KMS-11 (cell line): ENCODE measurements around the gene PALM.
"Not testable (repeated sequence)": the region's sequence is repeated elsewhere in the genome, so short reads cannot be mapped to it uniquely, and the experiment has no call there.

Experiments
- H2AFZ ChIP-seq: fragments of 200-600 bp; sonication (generic); 2 replicates; pipeline ENCODE4 v1.6.1; 2016; ENCODE audit warnings: antibody characterized with exemption, mixed run types, low read depth
- H3K27ac ChIP-seq: fragments of 200-600 bp; sonication (generic); 2 replicates; pipeline ENCODE4 v1.6.1; 2016; ENCODE audit warnings: mild to moderate bottlenecking, mixed run types
- H3K27me3 ChIP-seq: fragments of 200-600 bp; sonication (generic); 2 replicates; pipeline ENCODE4 v1.6.1; 2017; ENCODE audit warnings: mild to moderate bottlenecking, low read depth, mixed run types, moderate library complexity; ENCODE audit not compliant: insufficient read depth
- H3K36me3 ChIP-seq: fragments of 200-600 bp; sonication (generic); 2 replicates; pipeline ENCODE4 v1.6.1; 2017; ENCODE audit warnings: mild to moderate bottlenecking, mixed run types; ENCODE audit not compliant: insufficient read depth
- H3K4me1 ChIP-seq: fragments of 200-600 bp; sonication (generic); 2 replicates; pipeline ENCODE4 v1.6.1; 2016; ENCODE audit warnings: mild to moderate bottlenecking, low read depth, mixed run types; ENCODE audit not compliant: poor library complexity, severe bottlenecking
- H3K4me2 ChIP-seq: fragments of 200-600 bp; sonication (generic); 2 replicates; pipeline ENCODE4 v1.7.0; 2016; ENCODE audit warnings: mild to moderate bottlenecking, mixed run types
- H3K4me3 ChIP-seq: fragments of 200-600 bp; sonication (generic); IDR thresholded peaks from 2 replicates; pipeline ENCODE4 v1.6.1; 2017; ENCODE audit warnings: low read depth, low read length, mixed read lengths; ENCODE audit not compliant: insufficient read depth
- H3K79me2 ChIP-seq: fragments of 200-600 bp; sonication (generic); 2 replicates; pipeline ENCODE4 v1.6.1; 2016; ENCODE audit warnings: low read depth, mixed run types; ENCODE audit not compliant: insufficient read depth
- H3K9ac ChIP-seq: fragments of 200-600 bp; sonication (generic); 2 replicates; pipeline ENCODE4 v1.6.1; 2016; ENCODE audit warnings: mild to moderate bottlenecking, mixed run types
- H4K20me1 ChIP-seq: fragments of 200-600 bp; sonication (generic); 2 replicates; pipeline ENCODE4 v1.6.1; 2016; ENCODE audit warnings: mild to moderate bottlenecking, mixed run types; ENCODE audit not compliant: insufficient read depth
- TF ChIP-seq, protein P1 (sequence below): fragments of 200-600 bp; sonication (generic); conservative IDR thresholded peaks from 2 replicates; pipeline ENCODE4 v1.6.1; 2017; ENCODE audit warnings: low read depth, mild to moderate bottlenecking, antibody characterized with exemption, low read length, moderate library complexity, mixed read lengths

The PALM gene

GRCh38 chr19:690203-690602 is 18.5 kb upstream of the PALM start:
- Histone ChIP-seq H3K4me2 (no peak overlapping the region), H2AFZ (no peak overlapping the region), H3K36me3 (no peaks in the 10 kb centered on the region), H3K4me3 (no peak overlapping the region), H3K27ac (no peak overlapping the region), H3K79me2 (no peaks in the 10 kb centered on the region), H3K9ac (no peak overlapping the region), H3K4me1 (no peaks in the 10 kb centered on the region), H3K27me3 (peaks cover 83% of the 10 kb centered on the region), H4K20me1 (no peaks in the 10 kb centered on the region)
- TF ChIP-seq, protein P1, sequence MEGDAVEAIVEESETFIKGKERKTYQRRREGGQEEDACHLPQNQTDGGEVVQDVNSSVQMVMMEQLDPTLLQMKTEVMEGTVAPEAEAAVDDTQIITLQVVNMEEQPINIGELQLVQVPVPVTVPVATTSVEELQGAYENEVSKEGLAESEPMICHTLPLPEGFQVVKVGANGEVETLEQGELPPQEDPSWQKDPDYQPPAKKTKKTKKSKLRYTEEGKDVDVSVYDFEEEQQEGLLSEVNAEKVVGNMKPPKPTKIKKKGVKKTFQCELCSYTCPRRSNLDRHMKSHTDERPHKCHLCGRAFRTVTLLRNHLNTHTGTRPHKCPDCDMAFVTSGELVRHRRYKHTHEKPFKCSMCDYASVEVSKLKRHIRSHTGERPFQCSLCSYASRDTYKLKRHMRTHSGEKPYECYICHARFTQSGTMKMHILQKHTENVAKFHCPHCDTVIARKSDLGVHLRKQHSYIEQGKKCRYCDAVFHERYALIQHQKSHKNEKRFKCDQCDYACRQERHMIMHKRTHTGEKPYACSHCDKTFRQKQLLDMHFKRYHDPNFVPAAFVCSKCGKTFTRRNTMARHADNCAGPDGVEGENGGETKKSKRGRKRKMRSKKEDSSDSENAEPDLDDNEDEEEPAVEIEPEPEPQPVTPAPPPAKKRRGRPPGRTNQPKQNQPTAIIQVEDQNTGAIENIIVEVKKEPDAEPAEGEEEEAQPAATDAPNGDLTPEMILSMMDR = no peak

GRCh38 chr19:694481-695351 is 14.0 kb upstream of the PALM start:
- H3K36me3 ChIP-seq = no peaks in the 10 kb centered on the region
- H2AFZ ChIP-seq = no peak overlapping the region
- no peak overlapping the region for H3K9ac ChIP-seq
- H3K4me1 ChIP-seq = no peaks in the 10 kb centered on the region
- no peak overlapping the region for H3K27ac ChIP-seq
- peaks cover 85% of the 10 kb centered on the region for H3K27me3 ChIP-seq
- H4K20me1 ChIP-seq = no peaks in the 10 kb centered on the region
- H3K4me3 ChIP-seq = no peak overlapping the region
- no peak overlapping the region for H3K4me2 ChIP-seq
- no peaks in the 10 kb centered on the region for H3K79me2 ChIP-seq
- TF ChIP-seq, protein P1 = no peak

DNA sequence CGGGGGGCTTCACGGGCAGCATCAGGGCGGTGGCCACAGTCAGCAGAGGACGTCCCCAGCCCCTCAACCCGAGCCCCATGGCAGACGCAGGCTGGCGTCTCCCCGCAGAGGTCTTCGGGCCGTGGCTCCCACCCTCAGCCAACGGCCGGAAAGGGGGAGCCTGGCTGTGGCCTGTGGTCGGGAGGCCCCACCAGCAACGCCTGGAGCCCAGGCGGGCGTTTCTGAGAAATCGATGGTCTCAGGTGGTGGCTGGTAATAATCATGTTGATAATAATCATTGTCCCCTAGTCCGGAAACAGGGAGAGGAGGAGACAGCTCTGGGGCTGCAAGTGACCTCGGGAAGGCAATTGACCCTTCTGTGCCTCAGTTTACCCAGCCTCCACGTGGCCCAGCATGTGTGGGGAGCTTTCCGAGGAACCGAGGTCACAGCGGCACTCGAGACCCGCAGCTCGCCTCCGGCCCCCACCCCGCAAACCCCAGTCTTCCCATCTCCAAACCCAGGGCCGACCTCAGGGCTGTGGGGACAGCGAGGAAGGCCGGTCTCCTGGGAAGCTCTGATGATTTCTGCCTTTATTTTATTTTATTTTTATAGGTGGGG is 13.3 kb upstream of the PALM start, which contains the start of gene PRSS57:
Gene PRSS57, minus strand, starts transcription at position 101 of the 598 bp plus-strand sequence. Its CDS starts 22 bp downstream, at position 79.
- H3K27ac ChIP-seq = no peak within 1 kb of the TSS
- no peaks in the 10 kb centered on the region for H3K4me1 ChIP-seq
- no peak within 1 kb of the TSS for H3K9ac ChIP-seq
- no peaks in the 10 kb centered on the region for H3K36me3 ChIP-seq
- H3K79me2 ChIP-seq = no peaks in the 10 kb centered on the region
- TF ChIP-seq, protein P1 = no peak
- H3K4me3 ChIP-seq = no peak within 1 kb of the TSS
- no peak within 1 kb of the TSS for H3K4me2 ChIP-seq
- H3K27me3 ChIP-seq = peaks cover 80% of the 10 kb centered on the region
- H4K20me1 ChIP-seq = no peaks in the 10 kb centered on the region
- H2AFZ ChIP-seq = no peak within 1 kb of the TSS

GRCh38 chr19:698529-698928 is 10.2 kb upstream of the PALM start:
- not testable (repeated sequence) for H3K9ac ChIP-seq, H3K4me2 ChIP-seq, H3K4me3 ChIP-seq, H4K20me1 ChIP-seq, H3K27ac ChIP-seq, H2AFZ ChIP-seq, H3K36me3 ChIP-seq, H3K79me2 ChIP-seq, H3K4me1 ChIP-seq
- peaks cover 70% of the 10 kb centered on the region for H3K27me3 ChIP-seq

DNA sequence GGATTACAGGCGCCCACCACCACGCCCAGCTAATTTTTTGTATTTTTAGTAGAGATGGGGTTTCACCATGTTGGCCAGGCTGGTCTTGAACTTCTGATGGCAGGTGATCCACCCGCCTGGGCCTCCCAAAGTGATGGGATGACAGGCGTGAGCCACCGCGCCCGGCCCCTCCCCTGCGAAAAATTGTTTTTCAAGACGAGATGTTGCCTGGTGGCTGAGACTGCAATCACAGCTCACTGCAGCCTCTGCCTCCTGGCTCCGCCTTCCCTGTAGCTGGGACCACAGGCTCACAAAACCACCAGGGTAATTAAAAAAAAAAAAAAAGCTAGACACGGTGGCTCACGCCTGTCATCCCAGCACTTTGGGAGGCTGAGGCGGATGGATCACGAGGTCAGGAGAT is 8.8 kb upstream of the PALM start:
- H3K4me3 ChIP-seq, H3K9ac ChIP-seq, H3K4me1 ChIP-seq, H4K20me1 ChIP-seq, H3K27ac ChIP-seq, H2AFZ ChIP-seq, H3K79me2 ChIP-seq, H3K4me2 ChIP-seq, H3K36me3 ChIP-seq: not testable (repeated sequence)
- H3K27me3 ChIP-seq = peaks cover 66% of the 10 kb centered on the region

GRCh38 chr19:702847-703246 is 5.9 kb upstream of the PALM start:
- H3K79me2 ChIP-seq, H3K36me3 ChIP-seq, H2AFZ ChIP-seq, H3K4me2 ChIP-seq, H4K20me1 ChIP-seq, H3K9ac ChIP-seq, H3K27ac ChIP-seq, H3K4me3 ChIP-seq, H3K4me1 ChIP-seq: not testable (repeated sequence)
- H3K27me3 ChIP-seq = peaks cover 71% of the 10 kb centered on the region
